ENCODE data around the gene ZBED4. TPM values are rescaled to one million over a fixed set of nuclear protein-coding genes. Genes with fewer than 3 reads are reported as not detected.

Gene ZBED4
- total RNA-seq, 1 experiment from 2014 or later = 31.5 TPM

DNA sequence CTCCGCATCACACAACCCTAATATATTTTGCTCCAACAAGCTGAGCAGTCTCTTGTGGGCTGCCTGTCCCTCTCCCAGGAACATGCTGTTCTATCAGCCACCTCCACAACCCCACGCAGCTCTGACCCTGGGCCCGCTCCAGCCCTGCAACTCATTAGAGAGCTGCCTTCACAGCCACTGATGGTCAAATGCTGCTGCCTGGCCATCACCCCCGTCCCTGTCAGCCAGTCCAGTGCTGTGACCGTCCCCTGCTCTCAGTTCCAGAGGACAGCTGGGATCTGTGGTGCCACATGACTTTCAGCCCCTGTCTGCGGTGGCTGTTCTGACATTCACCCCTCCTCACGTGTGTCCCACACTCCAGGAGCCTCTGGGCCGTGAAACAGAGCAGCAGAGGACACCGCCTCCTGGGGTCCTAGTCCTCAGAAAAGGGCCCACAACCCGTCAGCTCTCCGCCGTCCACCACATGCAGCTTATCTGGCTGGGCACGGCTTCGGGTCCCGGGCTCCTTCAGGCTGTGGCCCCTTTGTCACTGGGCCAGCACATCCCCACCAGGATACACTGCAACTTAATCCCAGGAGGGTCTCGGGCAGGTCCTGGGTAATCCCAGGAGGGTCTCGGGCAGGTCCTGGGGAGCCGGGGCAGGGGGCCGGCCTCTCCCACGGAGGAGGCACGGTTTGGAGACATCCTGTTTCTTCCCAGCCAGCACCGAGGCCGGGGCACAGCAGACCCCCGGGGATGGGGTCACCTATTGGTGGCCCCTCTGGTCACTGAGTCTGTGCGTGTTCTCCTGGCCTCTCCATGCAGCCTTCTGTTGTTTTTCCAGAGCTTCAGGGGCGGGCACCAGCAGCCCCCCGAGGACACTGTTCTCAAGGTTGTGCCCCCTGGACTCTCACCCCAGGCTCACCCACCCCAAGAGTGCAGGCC, 79.9 kb downstream of the ZBED4 start:
- H3K27ac ChIP-seq (ENCODE audit: low read depth, low read length, poor library complexity, severe bottlenecking) = peak overlapping the region; percentile 93
- ChIA-PET POLR2A (ENCODE audit: low non-redundant PET) (no interaction called here), CTCF (interaction anchor here (1.0 kb wide), 1 partner anchor 97 kb away, joined by 5 read pairs; no protein-coding TSS in a partner anchor)
- H3K4me3 ChIP-seq (ENCODE audit: low read depth, low read length, poor library complexity, severe bottlenecking) = no peak overlapping the region
- BruUV-seq (replicated peaks) = no TSS peak
- no peaks in the 10 kb centered on the region for H3K9me3 ChIP-seq (ENCODE audit: low read depth, low read length, poor library complexity, severe bottlenecking)
- intact Hi-C loops (cut with micrococcal nuclease; ENCODE audit: unreplicated experiment) = loop anchor here (5.0 kb wide), 3 partner anchors 44 to 274 kb away; no protein-coding TSS in a partner anchor
- DNase-seq (ENCODE audit: low spot score) = no peak
- H3K4me1 ChIP-seq (ENCODE audit: insufficient read depth, low read length, poor library complexity, severe bottlenecking) = peaks cover 26% of the 10 kb centered on the region
- no peaks in the 10 kb centered on the region for H3K27me3 ChIP-seq (replicated peaks; ENCODE audit: insufficient read depth, low read depth, low read length, poor library complexity)
- no peak for TF ChIP-seq EZH2 (IDR thresholded peaks at IDR 0.05; ENCODE audit: borderline replicate concordance, low read depth, low read length, poor library complexity, severe bottlenecking)
- TF ChIP-seq, protein P1, sequence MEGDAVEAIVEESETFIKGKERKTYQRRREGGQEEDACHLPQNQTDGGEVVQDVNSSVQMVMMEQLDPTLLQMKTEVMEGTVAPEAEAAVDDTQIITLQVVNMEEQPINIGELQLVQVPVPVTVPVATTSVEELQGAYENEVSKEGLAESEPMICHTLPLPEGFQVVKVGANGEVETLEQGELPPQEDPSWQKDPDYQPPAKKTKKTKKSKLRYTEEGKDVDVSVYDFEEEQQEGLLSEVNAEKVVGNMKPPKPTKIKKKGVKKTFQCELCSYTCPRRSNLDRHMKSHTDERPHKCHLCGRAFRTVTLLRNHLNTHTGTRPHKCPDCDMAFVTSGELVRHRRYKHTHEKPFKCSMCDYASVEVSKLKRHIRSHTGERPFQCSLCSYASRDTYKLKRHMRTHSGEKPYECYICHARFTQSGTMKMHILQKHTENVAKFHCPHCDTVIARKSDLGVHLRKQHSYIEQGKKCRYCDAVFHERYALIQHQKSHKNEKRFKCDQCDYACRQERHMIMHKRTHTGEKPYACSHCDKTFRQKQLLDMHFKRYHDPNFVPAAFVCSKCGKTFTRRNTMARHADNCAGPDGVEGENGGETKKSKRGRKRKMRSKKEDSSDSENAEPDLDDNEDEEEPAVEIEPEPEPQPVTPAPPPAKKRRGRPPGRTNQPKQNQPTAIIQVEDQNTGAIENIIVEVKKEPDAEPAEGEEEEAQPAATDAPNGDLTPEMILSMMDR (conservative IDR thresholded peaks at IDR 0.05; ENCODE audit: low read depth, low read length) = no peak
- no peaks in the 10 kb centered on the region for H3K36me3 ChIP-seq (ENCODE audit: insufficient read depth, low read length, poor library complexity, severe bottlenecking)

DNA sequence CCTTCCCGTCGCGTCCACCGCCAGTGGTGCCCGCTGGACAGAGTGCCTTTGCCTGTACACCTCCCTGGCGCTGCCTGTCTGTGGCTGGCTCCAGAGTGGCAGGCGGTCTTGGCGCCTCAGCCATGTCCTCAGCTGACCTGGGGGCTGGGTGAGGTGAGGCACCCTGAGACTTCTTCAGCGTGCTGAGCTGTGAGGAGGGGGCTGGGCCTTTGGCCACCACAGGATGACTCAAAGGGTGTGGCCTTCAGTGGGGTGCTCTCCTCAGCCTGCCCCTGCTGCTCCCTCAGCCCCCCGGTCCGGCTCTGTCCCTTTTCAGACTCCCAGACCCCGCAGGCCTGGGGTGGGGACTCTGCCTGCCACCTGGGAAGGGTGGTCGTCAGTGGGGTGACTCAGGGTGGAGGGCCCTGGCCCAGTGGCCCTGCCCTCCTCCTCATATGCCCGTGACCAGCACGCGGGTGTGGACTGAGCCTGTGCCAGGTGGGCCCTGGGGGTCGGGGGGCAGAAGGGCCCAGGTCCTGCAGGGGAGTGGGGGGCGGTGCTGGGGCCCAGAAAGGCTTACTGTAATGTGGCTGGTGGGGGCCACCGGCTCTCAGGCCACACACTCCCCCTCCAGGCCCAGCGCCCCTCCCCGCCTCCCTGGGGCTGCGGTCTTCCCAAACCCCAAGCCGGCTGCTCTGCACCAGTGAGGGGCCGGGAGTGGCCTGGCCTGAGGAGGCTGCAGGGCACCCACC, 80.7 kb downstream of the ZBED4 start:
- intact Hi-C loops (cut with micrococcal nuclease; ENCODE audit: unreplicated experiment) = loop anchor here (5.0 kb wide), 3 partner anchors 43 to 273 kb away; no protein-coding TSS in a partner anchor
- Histone ChIP-seq H3K27ac (ENCODE audit: low read depth, low read length, poor library complexity, severe bottlenecking) (peak overlapping the region; percentile 93), H3K36me3 (ENCODE audit: insufficient read depth, low read length, poor library complexity, severe bottlenecking) (no peaks in the 10 kb centered on the region), H3K9me3 (ENCODE audit: low read depth, low read length, poor library complexity, severe bottlenecking) (no peaks in the 10 kb centered on the region), H3K27me3 (replicated peaks; ENCODE audit: insufficient read depth, low read depth, low read length, poor library complexity) (no peaks in the 10 kb centered on the region), H3K4me3 (ENCODE audit: low read depth, low read length, poor library complexity, severe bottlenecking) (peak overlapping the region; percentile 52), H3K4me1 (ENCODE audit: insufficient read depth, low read length, poor library complexity, severe bottlenecking) (peaks cover 26% of the 10 kb centered on the region)
- POLR2A ChIA-PET (ENCODE audit: low non-redundant PET) = no interaction called here
- TF ChIP-seq, protein P1 (conservative IDR thresholded peaks at IDR 0.05; ENCODE audit: low read depth, low read length) = no peak
- no peak for TF ChIP-seq EZH2 (IDR thresholded peaks at IDR 0.05; ENCODE audit: borderline replicate concordance, low read depth, low read length, poor library complexity, severe bottlenecking)
- CTCF ChIA-PET = no interaction called here
- DNase-seq (ENCODE audit: low spot score) = no peak
- BruUV-seq (replicated peaks) = no TSS peak

DNA sequence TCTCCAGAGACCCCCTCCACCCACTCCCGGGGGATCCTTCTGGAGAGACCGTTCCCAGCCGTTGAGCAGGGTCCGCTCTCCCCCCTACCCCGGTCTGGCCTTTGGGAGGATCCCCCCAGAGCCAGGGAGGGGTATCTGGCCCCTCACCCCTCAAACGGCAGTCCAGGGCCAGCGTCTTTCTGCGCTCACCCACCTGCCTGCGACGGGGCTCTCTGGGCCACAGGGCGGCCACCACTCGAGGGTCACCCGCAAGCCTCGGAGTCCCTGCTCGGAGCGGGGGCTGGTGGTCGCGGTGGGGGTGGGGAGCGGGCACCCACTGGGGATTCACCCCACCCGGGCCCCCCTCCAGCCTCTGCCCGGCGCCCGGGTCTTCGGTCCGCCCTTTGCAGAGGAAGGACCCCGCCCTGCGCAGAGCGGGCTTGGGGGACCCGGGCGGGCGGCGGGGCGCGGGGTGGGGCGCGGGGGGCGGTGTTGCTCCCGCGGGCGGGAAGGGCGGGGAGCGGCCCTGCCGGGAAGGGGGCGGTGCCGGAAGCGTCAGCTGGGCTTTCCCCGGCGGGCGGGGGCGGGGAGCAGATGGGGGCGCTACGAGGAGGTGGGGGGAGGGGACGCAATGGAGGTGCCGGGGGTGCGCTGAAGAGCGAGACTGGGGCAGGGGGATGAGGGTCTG, 81.4 kb downstream of the ZBED4 start:
- CTCF ChIA-PET = interaction anchor here (0.7 kb wide), 1 partner anchor 37 kb away, joined by 3 read pairs; no protein-coding TSS in a partner anchor
- POLR2A ChIA-PET (ENCODE audit: low non-redundant PET) = no interaction called here
- Histone ChIP-seq H3K27ac (ENCODE audit: low read depth, low read length, poor library complexity, severe bottlenecking) (peak overlapping the region; percentile 93), H3K9me3 (ENCODE audit: low read depth, low read length, poor library complexity, severe bottlenecking) (no peaks in the 10 kb centered on the region), H3K36me3 (ENCODE audit: insufficient read depth, low read length, poor library complexity, severe bottlenecking) (no peaks in the 10 kb centered on the region), H3K27me3 (replicated peaks; ENCODE audit: insufficient read depth, low read depth, low read length, poor library complexity) (no peaks in the 10 kb centered on the region), H3K4me1 (ENCODE audit: insufficient read depth, low read length, poor library complexity, severe bottlenecking) (peaks cover 26% of the 10 kb centered on the region), H3K4me3 (ENCODE audit: low read depth, low read length, poor library complexity, severe bottlenecking) (peak overlapping the region; percentile 52)
- no TSS peak for BruUV-seq (replicated peaks)
- no peak for TF ChIP-seq EZH2 (IDR thresholded peaks at IDR 0.05; ENCODE audit: borderline replicate concordance, low read depth, low read length, poor library complexity, severe bottlenecking)
- TF ChIP-seq, protein P1 (conservative IDR thresholded peaks at IDR 0.05; ENCODE audit: low read depth, low read length) = no peak
- intact Hi-C loops (cut with micrococcal nuclease; ENCODE audit: unreplicated experiment) = loop anchor here (5.0 kb wide), 3 partner anchors 42 to 272 kb away; no protein-coding TSS in a partner anchor
- DNase-seq (ENCODE audit: low spot score) = peak; percentile 86

All from A673 (cell line).